Vagina (tissue), 2 donors: ENCODE measurements around the gene SMARCC1. TPM values are rescaled to one million over a fixed set of nuclear protein-coding genes. Genes with fewer than 3 reads are reported as not detected.
"Not testable (repeated sequence)": the region's sequence is repeated elsewhere in the genome, so short reads cannot be mapped to it uniquely, and the experiment has no call there.

Source experiments
- DNase-seq, 2 donors: peaks; one replicate each; pipeline ENCODE4 v3.0.0-alpha.2; 2017; ENCODE audit errors: extremely low spot score in 2 of 2
- H3K27ac ChIP-seq: fragments of 200-600 bp; sonication (generic); one replicate; pipeline ENCODE4 v1.5.1; 2019
- H3K27me3 ChIP-seq: fragments of 200-600 bp; sonication (generic); one replicate; pipeline ENCODE4 v1.5.1; 2019
- H3K36me3 ChIP-seq, 2 donors: fragments of 200-600 bp; sonication (generic); one replicate each; pipeline ENCODE4 v1.5.1; 2017 to 2019
- H3K4me1 ChIP-seq: fragments of 200-600 bp; sonication (generic); one replicate; pipeline ENCODE4 v1.5.1; 2019
- H3K4me3 ChIP-seq, 2 donors: fragments of 200-600 bp; sonication (generic); 1 replicate in 1 of 2; 2 replicates in 1 of 2; pipeline ENCODE4 v1.5.1; 2016 to 2019
- H3K9me3 ChIP-seq: fragments of 200-600 bp; sonication (generic); one replicate; pipeline ENCODE4 v1.5.1; 2019
- POLR2A ChIP-seq, 2 donors: fragments of 450-650 bp; IDR thresholded peaks; one replicate each; pipeline ENCODE4 v1.6.1; 2017; ENCODE audit warnings: antibody characterized with exemption in 2 of 2, mild to moderate bottlenecking in 2 of 2, moderate library complexity in 2 of 2
- POLR2AphosphoS5 ChIP-seq, 2 donors: sonication (generic); formaldehyde crosslinking; IDR thresholded peaks; one replicate each; pipeline ENCODE4 v1.9.0; 2017; ENCODE audit warnings: antibody characterized with exemption in 2 of 2, mild to moderate bottlenecking in 2 of 2, low read depth in 1 of 2; ENCODE audit not compliant: insufficient read depth in 1 of 2
- intact Hi-C: fragments of 100-400 bp; cut with DNase I; formaldehyde crosslinking; loops from one replicate; pipeline ENCODE4 v1.15.1; 2023
- total RNA-seq: library from RNA; depleted of rRNA; stranded (reverse); fragments of >200 nt; gene quantifications from one replicate; pipeline ENCODE4 v1.2.3, GENCODE V29; 2016
- TF ChIP-seq, protein P1 (sequence below), 3 experiments: fragments of 450-650 bp in 2 of 3; fragments of 200-600 bp in 1 of 3; sonication (generic) in 1 of 3; IDR thresholded peaks; one replicate each; pipeline ENCODE4 v1.5.1; 2017 to 2019; ENCODE audit warnings: antibody characterized with exemption in 3 of 3, mild to moderate bottlenecking in 2 of 3, moderate library complexity in 2 of 3

Gene SMARCC1
- 39.0 TPM for total RNA-seq

DNA sequence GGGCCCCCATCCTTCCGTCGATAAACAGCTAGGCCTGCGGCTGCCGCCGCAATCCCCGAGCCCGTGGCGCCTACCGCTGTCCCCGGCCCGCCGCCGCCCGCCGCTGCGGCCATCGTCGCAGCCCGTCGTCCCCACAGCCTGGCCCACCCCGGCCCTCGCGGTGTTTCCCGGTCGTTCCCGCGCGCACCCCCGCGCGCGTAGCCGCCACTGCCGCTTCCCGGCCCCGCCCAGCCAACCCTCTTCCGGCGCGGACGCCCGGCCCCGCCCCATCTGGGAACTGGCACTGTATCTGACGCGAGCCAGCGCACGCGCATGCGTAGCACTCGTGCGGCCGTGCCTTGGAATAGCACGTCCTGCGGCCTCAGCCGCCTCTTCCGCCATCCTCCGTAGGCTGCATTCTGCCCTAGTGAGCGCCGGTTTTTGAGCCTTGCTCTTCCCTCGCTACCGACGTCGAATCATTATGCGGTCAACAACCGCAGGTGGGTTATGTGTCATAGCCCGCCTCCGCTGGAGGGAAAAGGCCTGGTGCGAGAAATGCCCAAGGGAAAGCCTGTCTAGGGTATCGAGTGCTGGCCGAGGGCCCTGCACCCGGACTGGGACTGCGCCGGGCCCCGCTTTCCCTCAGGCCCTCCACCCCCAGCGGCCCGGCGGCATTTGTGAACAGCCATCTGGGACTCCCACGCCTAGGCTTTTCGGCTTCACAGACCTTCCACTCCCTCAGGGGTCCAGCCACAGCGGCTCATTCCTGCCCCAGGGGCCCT, at the start of gene SMARCC1:
TSS of gene SMARCC1 (minus strand) at position 209 of the 761 bp plus-strand sequence. CDS start at position 113, 96 bp downstream.
- Histone ChIP-seq H3K4me3 (peak within 1 kb of the TSS; percentile 82 to 83), H3K36me3 (no peaks in the 10 kb centered on the region), H3K27ac (peak within 1 kb of the TSS; percentile 99), H3K9me3 (no peaks in the 10 kb centered on the region), H3K4me1 (peaks cover 35% of the 10 kb centered on the region), H3K27me3 (no peaks in the 10 kb centered on the region)
- DNase-seq, result peak in 1 of 2 donors; percentile 95
- intact Hi-C loops, result no loop called here
- TF ChIP-seq, protein P1, sequence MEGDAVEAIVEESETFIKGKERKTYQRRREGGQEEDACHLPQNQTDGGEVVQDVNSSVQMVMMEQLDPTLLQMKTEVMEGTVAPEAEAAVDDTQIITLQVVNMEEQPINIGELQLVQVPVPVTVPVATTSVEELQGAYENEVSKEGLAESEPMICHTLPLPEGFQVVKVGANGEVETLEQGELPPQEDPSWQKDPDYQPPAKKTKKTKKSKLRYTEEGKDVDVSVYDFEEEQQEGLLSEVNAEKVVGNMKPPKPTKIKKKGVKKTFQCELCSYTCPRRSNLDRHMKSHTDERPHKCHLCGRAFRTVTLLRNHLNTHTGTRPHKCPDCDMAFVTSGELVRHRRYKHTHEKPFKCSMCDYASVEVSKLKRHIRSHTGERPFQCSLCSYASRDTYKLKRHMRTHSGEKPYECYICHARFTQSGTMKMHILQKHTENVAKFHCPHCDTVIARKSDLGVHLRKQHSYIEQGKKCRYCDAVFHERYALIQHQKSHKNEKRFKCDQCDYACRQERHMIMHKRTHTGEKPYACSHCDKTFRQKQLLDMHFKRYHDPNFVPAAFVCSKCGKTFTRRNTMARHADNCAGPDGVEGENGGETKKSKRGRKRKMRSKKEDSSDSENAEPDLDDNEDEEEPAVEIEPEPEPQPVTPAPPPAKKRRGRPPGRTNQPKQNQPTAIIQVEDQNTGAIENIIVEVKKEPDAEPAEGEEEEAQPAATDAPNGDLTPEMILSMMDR (IDR thresholded peaks at IDR 0.05), result no peak
- TF ChIP-seq POLR2A (IDR thresholded peaks at IDR 0.05), result peak in 1 of 2 donors; percentile 69
- peak; percentile 91 to 96 for TF ChIP-seq POLR2AphosphoS5 (IDR thresholded peaks at IDR 0.05; ENCODE audit: insufficient read depth in 1 of 2, low read depth in 1 of 2)

DNA sequence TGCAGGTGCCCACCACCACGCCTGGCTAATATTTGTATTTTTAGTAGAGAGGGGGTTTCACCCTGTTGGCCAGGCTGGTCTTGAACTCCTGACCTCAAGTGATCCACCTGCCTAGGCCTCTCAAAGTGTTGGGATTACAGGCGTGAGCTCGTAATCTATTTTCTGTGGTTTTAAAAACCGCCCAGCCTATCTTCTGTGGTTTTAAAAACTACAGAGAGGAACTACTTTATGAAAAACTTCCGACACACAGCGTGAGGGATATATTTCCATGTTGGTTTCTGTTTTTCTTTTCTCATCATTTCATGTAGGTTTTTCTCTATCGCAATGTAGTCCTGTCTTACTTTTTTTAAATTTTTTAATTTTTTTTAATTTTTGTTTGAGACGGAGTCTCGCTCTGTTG, 47.8 kb upstream of the SMARCC1 start:
- H3K27me3 ChIP-seq, DNase-seq, H3K9me3 ChIP-seq, H3K27ac ChIP-seq, H3K4me3 ChIP-seq: not testable (repeated sequence)
- peaks cover 0 to 69% of the 10 kb centered on the region in 2 donors for H3K36me3 ChIP-seq
- H3K4me1 ChIP-seq, result peaks cover 21% of the 10 kb centered on the region
- intact Hi-C loops, result loop anchor here (10.0 kb wide), 1 partner anchor 165 kb away; no protein-coding TSS in a partner anchor

DNA sequence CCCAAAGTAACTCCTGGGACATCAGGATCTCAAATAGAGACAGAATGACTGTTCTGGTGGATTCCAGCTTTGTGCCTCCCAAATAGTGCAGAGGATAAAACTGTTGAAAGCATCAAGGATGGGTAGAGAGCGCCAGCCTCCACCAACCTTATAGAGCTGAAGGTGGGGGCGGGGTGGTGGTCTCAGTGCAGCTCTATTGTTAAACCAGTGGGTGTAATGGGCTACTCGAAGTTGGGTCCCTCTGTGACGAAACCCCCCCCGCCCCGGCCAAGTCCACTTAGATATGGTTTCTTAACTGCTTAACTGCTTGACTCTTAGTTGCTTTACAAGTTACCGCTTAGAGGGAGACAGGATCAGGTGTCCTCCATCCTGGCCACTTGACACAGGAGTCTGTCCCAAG, 43.9 kb upstream of the SMARCC1 start:
- intact Hi-C loops, result loop anchor here (10.0 kb wide), 1 partner anchor 169 kb away; no protein-coding TSS in a partner anchor

DNA sequence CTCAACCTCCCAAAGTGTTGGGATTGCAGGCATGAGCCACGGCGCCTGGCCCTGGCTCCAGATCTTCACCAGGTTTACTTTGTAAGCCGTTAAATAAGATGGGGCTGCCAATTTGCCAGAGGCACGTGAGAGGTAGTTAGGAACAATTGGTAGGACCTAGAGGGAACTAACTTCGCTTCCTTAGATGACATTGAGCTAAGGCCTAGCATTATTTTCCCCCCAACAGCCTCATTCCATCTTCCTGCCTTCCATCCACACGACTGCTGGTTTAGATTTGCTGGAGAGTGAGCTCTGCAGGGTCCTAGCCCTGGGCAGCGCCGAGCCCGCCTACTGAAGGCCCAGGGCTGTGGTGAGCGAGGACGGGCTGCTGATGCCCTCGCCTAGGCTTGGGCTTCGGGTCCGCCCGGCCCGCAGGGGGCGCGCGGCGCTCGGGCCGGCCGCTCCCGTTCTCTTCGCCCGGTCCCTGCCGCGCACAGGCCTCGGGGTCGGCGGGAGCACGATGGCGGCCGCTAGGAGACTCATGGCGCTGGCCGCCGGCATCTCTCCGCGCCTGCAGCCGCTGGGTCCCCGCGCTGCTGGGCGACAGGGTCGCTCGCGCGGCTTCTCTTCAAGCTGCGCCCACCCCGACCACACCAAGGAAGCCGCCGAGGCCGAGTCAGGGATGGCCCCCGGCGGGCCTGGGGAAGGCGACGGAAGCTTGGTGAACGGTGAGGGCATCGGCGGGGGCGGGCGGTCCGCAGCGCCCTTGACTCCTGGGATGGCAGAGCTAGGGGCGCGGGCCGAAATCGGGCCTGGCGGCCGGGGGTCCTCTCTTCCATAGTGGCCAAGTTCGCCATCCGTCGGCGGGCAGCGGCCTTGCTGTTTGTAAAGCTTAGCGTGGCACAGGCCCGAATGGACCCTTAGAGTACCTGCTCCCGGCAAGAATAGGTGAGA, 43.1 kb upstream of the SMARCC1 start:
- Histone ChIP-seq H3K4me1 (peaks cover 27% of the 10 kb centered on the region), H3K36me3 (peaks cover 0 to 31% of the 10 kb centered on the region in 2 donors), H3K27me3 (no peaks in the 10 kb centered on the region), H3K4me3 (peak overlapping the region; percentile 64 to 90), H3K9me3 (no peaks in the 10 kb centered on the region), H3K27ac (peak overlapping the region; percentile 89)
- TF ChIP-seq, protein P1 (IDR thresholded peaks at IDR 0.05), result peak; percentile 59 to 87 (median 74)
- TF ChIP-seq POLR2AphosphoS5 (IDR thresholded peaks at IDR 0.05; ENCODE audit: insufficient read depth in 1 of 2, low read depth in 1 of 2) (peak in 1 of 2 donors; percentile 56), POLR2A (IDR thresholded peaks at IDR 0.05) (no peak)
- intact Hi-C loops, result loop anchor here (10.0 kb wide), 1 partner anchor 170 kb away; no protein-coding TSS in a partner anchor
- DNase-seq, result no peak

More for the DNA sequence above, 43.9 kb upstream of the SMARCC1 start:
- TF ChIP-seq POLR2AphosphoS5 (IDR thresholded peaks at IDR 0.05; ENCODE audit: insufficient read depth in 1 of 2, low read depth in 1 of 2) (no peak), POLR2A (IDR thresholded peaks at IDR 0.05) (no peak)
- TF ChIP-seq, protein P1 (IDR thresholded peaks at IDR 0.05), result no peak
- DNase-seq, result no peak
- H3K4me3 ChIP-seq, result peak overlapping the region; percentile 64 to 90
- peaks cover 0 to 39% of the 10 kb centered on the region in 2 donors for H3K36me3 ChIP-seq
- H3K4me1 ChIP-seq, result peaks cover 27% of the 10 kb centered on the region
- H3K27me3 ChIP-seq, result no peaks in the 10 kb centered on the region
- no peaks in the 10 kb centered on the region for H3K9me3 ChIP-seq
- H3K27ac ChIP-seq, result peak overlapping the region; percentile 89

DNA sequence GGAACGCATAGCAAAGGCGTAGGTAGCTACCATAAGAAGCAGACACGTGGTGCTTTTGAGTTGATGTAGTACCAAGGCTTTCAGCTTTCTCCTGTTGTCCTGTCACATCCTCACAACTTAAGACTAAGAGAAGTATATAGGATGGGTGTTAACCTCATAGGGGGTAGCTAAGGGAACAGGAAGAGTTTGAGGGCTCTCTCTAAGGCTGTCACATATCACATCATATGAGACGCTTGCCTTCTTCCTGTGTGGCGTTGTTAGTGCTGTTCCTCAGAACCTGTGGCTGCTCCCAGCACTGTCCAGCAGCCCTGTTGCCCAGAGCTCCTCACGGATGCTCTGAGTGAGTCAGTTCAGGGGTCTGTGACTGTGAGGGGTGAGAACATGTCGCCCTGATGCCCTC, 35.9 kb upstream of the SMARCC1 start:
- H3K4me1 ChIP-seq, result no peaks in the 10 kb centered on the region
- DNase-seq, result no peak
- H3K27me3 ChIP-seq, result no peaks in the 10 kb centered on the region
- no peak overlapping the region for H3K4me3 ChIP-seq
- no peak overlapping the region for H3K27ac ChIP-seq
- intact Hi-C loops, result no loop called here
- peaks cover 0 to 13% of the 10 kb centered on the region in 2 donors for H3K36me3 ChIP-seq
- TF ChIP-seq POLR2A (IDR thresholded peaks at IDR 0.05) (no peak), POLR2AphosphoS5 (IDR thresholded peaks at IDR 0.05; ENCODE audit: insufficient read depth in 1 of 2, low read depth in 1 of 2) (no peak)
- TF ChIP-seq, protein P1 (IDR thresholded peaks at IDR 0.05), result no peak
- H3K9me3 ChIP-seq, result no peaks in the 10 kb centered on the region
